G401.6 (cell line): Measurements from ENCODE around the gene NF1.
"Not testable (repeated sequence)": the region's sequence is repeated elsewhere in the genome, so short reads cannot be mapped to it uniquely, and the experiment has no call there.

ENCODE experiments used
- FAIRE-seq: peaks from 2 replicates; lab custom pipeline; 2012; peaks lifted over from hg19 to GRCh38; lab: Jason Lieb, UNC

Gene NF1

GRCh38 chr17:31296142-31296541, 201.4 kb downstream of the NF1 start:
- no peak for FAIRE-seq

GRCh38 chr17:31297090-31297489, 202.3 kb downstream of the NF1 start, which contains the start of gene OMG:
TSS of gene OMG (minus strand) at chr17:31297239. CDS start at chr17:31296331, 908 bp downstream.
- no peak for FAIRE-seq

- FAIRE-seq = no peak
Observed at GRCh38 chr17:31299624-31300023, 204.8 kb downstream of the NF1 start.

GRCh38 chr17:31307640-31308039, 212.9 kb downstream of the NF1 start:
- no peak for FAIRE-seq

- no peak for FAIRE-seq
Observed at GRCh38 chr17:31308372-31309334, 213.9 kb downstream of the NF1 start.

- FAIRE-seq = no peak
Observed at GRCh38 chr17:31309556-31309955, 214.8 kb downstream of the NF1 start.

GRCh38 chr17:31310260-31310659, 215.5 kb downstream of the NF1 start:
- FAIRE-seq = no peak

GRCh38 chr17:31310886-31311285, 216.1 kb downstream of the NF1 start:
- FAIRE-seq = no peak

- FAIRE-seq = no peak
Observed at GRCh38 chr17:31311526-31311925, 216.7 kb downstream of the NF1 start.

GRCh38 chr17:31312223-31312622, 217.4 kb downstream of the NF1 start:
- FAIRE-seq = not testable (repeated sequence)

GRCh38 chr17:31313982-31314781, 219.4 kb downstream of the NF1 start, which contains the start of gene EVI2B:
TSS of gene EVI2B (minus strand) at chr17:31314054. CDS start at chr17:31305609, 8,445 bp downstream.
- no peak for FAIRE-seq

GRCh38 chr17:31314782-31315100, 220.0 kb downstream of the NF1 start:
- FAIRE-seq = no peak

GRCh38 chr17:31318298-31318801, 223.6 kb downstream of the NF1 start:
- FAIRE-seq = no peak

GRCh38 chr17:31318851-31319661, 224.3 kb downstream of the NF1 start:
- no peak for FAIRE-seq

GRCh38 chr17:31320241-31320640, 225.5 kb downstream of the NF1 start:
- FAIRE-seq = no peak

GRCh38 chr17:31320791-31321190, 226.0 kb downstream of the NF1 start:
- no peak for FAIRE-seq

GRCh38 chr17:31321481-31321880, 226.7 kb downstream of the NF1 start, which contains the start of gene EVI2A:
TSS of gene EVI2A (minus strand) at chr17:31321622. CDS start at chr17:31319013, 2,609 bp downstream.
- FAIRE-seq = no peak

- no peak for FAIRE-seq
Observed at GRCh38 chr17:31321966-31322365, 227.2 kb downstream of the NF1 start.

- no peak for FAIRE-seq
Observed at GRCh38 chr17:31323551-31323950, 228.8 kb downstream of the NF1 start.

- no peak for FAIRE-seq
Observed at GRCh38 chr17:31327534-31328159, 232.9 kb downstream of the NF1 start.

GRCh38 chr17:31328160-31328535, 233.4 kb downstream of the NF1 start:
- FAIRE-seq = no peak
